ENCODE measurements around the gene RNF144B. TPM values are rescaled to one million over a fixed set of nuclear protein-coding genes. Genes with fewer than 3 reads are reported as not detected.

The RNF144B gene
- polyA plus RNA-seq, 2 of the 4 experiments (the other 2 are of a cell fraction), result 0.36 to 0.49 TPM

DNA sequence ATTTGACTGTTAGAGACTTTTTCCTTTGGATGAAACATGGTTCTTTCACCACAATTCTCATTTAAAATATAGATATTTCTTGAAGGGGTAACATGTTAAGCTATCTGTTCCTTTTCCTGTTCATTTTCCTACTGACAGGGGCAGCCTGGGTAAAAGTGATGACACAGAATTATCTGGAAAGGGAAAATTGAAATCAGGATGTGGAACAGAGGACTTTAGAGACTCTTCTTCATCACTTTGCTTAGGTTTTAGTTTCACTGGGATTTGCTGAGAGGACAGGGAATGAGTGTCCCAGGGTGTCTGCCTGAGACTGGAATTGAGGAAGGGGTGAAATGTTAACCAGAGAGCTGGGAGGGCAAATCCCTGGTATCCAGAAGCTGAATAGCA lies 116.0 kb downstream of the RNF144B start:
- ChIA-PET POLR2A (no interaction called here), CTCF (interaction anchor here (0.6 to 8.1 kb wide), 30 partner anchors 8 to 1342 kb away, joined by 3 to 79 read pairs (median 4); partner anchors contain the start of gene RNF144B)
- no peak overlapping the region for H3K4me3 ChIP-seq
- peak overlapping the region; percentile 67 to 80 for H3K27ac ChIP-seq
- FAIRE-seq (no peak), DNase-seq (ENCODE audit: low read depth in 1 of 2, low spot score in 1 of 2) (no peak), ATAC-seq (no peak)
- no peaks in the 10 kb centered on the region for H3K4me1 ChIP-seq
- peak overlapping the region; percentile 66 for H3K4me2 ChIP-seq
- TF ChIP-seq FOXS1 (CRISPR knock-in tag; IDR thresholded peaks at IDR 0.05), result no peak
- no peak for TF ChIP-seq GATA3 (IDR thresholded peaks at IDR 0.05; ENCODE audit: borderline replicate concordance)
- TF ChIP-seq FOSB (CRISPR knock-in tag; IDR thresholded peaks at IDR 0.05), result no peak
- no peak for TF ChIP-seq FOSL2 (IDR thresholded peaks at IDR 0.05)
- TF ChIP-seq FOSL2 (CRISPR knock-in tag; IDR thresholded peaks at IDR 0.05), result no peak
- TF ChIP-seq RFX5 (IDR thresholded peaks at IDR 0.05), result no peak
- TF ChIP-seq ZNF302 (CRISPR knock-in tag; IDR thresholded peaks at IDR 0.05), result no peak
- TF ChIP-seq TFCP2L1 (CRISPR knock-in tag; IDR thresholded peaks at IDR 0.05), result no peak
- TF ChIP-seq EHF (CRISPR knock-in tag; IDR thresholded peaks at IDR 0.05), result no peak
- no peak for TF ChIP-seq CEBPB (IDR thresholded peaks at IDR 0.05)
- no peak for TF ChIP-seq HDAC2 (IDR thresholded peaks at IDR 0.05)
- no peak for TF ChIP-seq HEYL (CRISPR knock-in tag; IDR thresholded peaks at IDR 0.05)
- TF ChIP-seq ZSCAN20 (CRISPR knock-in tag; IDR thresholded peaks at IDR 0.05), result no peak
- no peaks in the 10 kb centered on the region for H3K9me3 ChIP-seq

DNA sequence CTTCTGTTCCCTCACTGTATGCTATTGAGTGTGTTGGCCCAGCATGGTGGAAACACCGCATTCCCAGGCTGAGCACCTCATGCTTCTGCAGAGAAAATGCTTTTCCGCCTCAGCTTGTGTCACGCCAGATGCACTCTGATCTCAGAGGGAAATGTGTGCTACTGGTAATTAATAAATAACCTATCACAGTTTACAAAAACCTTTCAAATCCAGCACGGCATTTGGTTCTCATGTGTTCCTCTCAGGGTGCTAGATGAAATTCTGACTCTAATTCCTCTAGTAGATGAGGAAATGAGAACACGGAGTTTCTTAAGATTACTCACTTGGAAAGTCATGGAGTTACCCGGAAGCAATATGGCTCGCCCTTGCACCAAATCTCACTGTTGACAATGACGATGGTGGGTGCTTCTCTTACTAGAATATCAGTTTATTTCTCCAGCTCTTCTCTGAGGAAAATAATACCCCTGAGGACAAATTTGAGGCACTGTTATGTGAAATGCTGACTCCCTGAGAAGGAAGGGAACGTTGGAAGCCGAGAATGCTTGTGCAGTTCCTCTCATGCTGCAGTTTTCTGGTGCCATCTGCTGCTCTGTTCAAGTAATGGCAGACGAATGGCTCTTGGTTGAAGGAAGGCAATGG lies 116.6 kb downstream of the RNF144B start:
- FAIRE-seq, result no peak
- Histone ChIP-seq H3K9me3 (no peaks in the 10 kb centered on the region), H3K4me3 (peak overlapping the region; percentile 39), H3K4me1 (no peaks in the 10 kb centered on the region), H3K27ac (peak overlapping the region; percentile 67 to 80), H3K4me2 (peak overlapping the region; percentile 66)
- POLR2A ChIA-PET, result no interaction called here
- TF ChIP-seq, protein P1, sequence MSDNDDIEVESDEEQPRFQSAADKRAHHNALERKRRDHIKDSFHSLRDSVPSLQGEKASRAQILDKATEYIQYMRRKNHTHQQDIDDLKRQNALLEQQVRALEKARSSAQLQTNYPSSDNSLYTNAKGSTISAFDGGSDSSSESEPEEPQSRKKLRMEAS (IDR thresholded peaks at IDR 0.05), result peak; percentile 18; the same call in 1 of the 2 replicates
- TF ChIP-seq, protein P2, sequence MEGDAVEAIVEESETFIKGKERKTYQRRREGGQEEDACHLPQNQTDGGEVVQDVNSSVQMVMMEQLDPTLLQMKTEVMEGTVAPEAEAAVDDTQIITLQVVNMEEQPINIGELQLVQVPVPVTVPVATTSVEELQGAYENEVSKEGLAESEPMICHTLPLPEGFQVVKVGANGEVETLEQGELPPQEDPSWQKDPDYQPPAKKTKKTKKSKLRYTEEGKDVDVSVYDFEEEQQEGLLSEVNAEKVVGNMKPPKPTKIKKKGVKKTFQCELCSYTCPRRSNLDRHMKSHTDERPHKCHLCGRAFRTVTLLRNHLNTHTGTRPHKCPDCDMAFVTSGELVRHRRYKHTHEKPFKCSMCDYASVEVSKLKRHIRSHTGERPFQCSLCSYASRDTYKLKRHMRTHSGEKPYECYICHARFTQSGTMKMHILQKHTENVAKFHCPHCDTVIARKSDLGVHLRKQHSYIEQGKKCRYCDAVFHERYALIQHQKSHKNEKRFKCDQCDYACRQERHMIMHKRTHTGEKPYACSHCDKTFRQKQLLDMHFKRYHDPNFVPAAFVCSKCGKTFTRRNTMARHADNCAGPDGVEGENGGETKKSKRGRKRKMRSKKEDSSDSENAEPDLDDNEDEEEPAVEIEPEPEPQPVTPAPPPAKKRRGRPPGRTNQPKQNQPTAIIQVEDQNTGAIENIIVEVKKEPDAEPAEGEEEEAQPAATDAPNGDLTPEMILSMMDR (IDR thresholded peaks at IDR 0.05), result peak; percentile 92
- TF ChIP-seq HOXB5 (CRISPR knock-in tag; IDR thresholded peaks at IDR 0.05) (no peak), NPAS2 (CRISPR knock-in tag; IDR thresholded peaks at IDR 0.05; ENCODE audit: borderline replicate concordance) (no peak), RAD21 (conservative IDR thresholded peaks at IDR 0.05 in 1 of 2, IDR thresholded peaks at IDR 0.05 in 1 of 2) (peak; percentile 93 to 96), MAFK (IDR thresholded peaks at IDR 0.05; ENCODE audit: partially characterized antibody) (no peak), SMC3 (IDR thresholded peaks at IDR 0.05) (peak; percentile 94)
- CTCF ChIA-PET, result interaction anchor here (0.6 to 8.1 kb wide), 31 partner anchors 8 to 1342 kb away, joined by 3 to 79 read pairs (median 4); partner anchors contain the start of gene RNF144B
- WGBS (ENCODE audit: missing lambda C conversion rate), result 21% methylated on average over 11 of the region's 11 CpGs
- ATAC-seq, result peak; percentile 93 to 95
- DNase-seq (ENCODE audit: low read depth in 1 of 2, low spot score in 1 of 2), result peak; percentile 26 to 76

DNA sequence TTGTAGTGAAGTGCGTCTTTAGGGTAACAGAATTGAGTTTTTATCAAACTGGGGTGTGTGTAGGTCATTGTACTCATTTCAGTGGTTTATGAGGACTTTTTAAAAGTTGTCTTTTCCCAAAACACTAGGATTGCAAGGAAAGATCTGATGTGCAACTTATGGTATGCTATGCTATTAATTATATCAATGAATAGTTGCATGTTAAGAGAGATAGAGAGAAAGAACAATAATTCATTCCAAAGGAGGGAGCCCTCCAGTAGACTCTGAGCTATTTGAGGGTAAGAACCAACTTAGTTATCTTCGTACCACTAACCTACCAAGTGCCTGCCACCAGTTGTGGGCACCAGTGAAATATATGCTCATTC lies 117.1 kb downstream of the RNF144B start:
- FAIRE-seq (no peak), DNase-seq (ENCODE audit: low read depth in 1 of 2, low spot score in 1 of 2) (no peak), ATAC-seq (no peak; a peak in 1 of 6 replicates)
- peak overlapping the region; percentile 39; the same call in 1 of the 3 replicates for H3K4me3 ChIP-seq
- 3% methylated on average over 2 of the region's 2 CpGs for WGBS (ENCODE audit: missing lambda C conversion rate)
- H3K4me1 ChIP-seq, result no peaks in the 10 kb centered on the region
- POLR2A ChIA-PET, result no interaction called here
- CTCF ChIA-PET, result interaction anchor here (0.6 to 8.1 kb wide), 19 partner anchors 9 to 254 kb away, joined by 3 to 79 read pairs (median 4); no protein-coding TSS in a partner anchor
- H3K27ac ChIP-seq, result no peak overlapping the region; a peak in 1 of 6 replicates
- peak overlapping the region; percentile 66; the same call in 1 of the 3 replicates for H3K4me2 ChIP-seq
- no peaks in the 10 kb centered on the region for H3K9me3 ChIP-seq
- no peak for TF ChIP-seq ZSCAN20 (CRISPR knock-in tag; IDR thresholded peaks at IDR 0.05)
- TF ChIP-seq, protein P3, sequence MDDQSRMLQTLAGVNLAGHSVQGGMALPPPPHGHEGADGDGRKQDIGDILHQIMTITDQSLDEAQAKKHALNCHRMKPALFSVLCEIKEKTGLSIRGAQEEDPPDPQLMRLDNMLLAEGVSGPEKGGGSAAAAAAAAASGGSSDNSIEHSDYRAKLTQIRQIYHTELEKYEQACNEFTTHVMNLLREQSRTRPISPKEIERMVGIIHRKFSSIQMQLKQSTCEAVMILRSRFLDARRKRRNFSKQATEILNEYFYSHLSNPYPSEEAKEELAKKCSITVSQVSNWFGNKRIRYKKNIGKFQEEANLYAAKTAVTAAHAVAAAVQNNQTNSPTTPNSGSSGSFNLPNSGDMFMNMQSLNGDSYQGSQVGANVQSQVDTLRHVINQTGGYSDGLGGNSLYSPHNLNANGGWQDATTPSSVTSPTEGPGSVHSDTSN (IDR thresholded peaks at IDR 0.05), result no peak
- no peak for TF ChIP-seq RFX5 (IDR thresholded peaks at IDR 0.05)
- no peak for TF ChIP-seq SMC3 (IDR thresholded peaks at IDR 0.05)
- TF ChIP-seq, protein P2 (IDR thresholded peaks at IDR 0.05), result no peak; the same call in 2 of the 3 replicates
- TF ChIP-seq, protein P4, sequence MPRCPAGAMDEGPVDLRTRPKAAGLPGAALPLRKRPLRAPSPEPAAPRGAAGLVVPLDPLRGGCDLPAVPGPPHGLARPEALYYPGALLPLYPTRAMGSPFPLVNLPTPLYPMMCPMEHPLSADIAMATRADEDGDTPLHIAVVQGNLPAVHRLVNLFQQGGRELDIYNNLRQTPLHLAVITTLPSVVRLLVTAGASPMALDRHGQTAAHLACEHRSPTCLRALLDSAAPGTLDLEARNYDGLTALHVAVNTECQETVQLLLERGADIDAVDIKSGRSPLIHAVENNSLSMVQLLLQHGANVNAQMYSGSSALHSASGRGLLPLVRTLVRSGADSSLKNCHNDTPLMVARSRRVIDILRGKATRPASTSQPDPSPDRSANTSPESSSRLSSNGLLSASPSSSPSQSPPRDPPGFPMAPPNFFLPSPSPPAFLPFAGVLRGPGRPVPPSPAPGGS (IDR thresholded peaks at IDR 0.05), result no peak
- TF ChIP-seq MAZ (IDR thresholded peaks at IDR 0.05; ENCODE audit: borderline replicate concordance, low read depth, low read length), result no peak
- no peak for TF ChIP-seq CHD4 (IDR thresholded peaks at IDR 0.05; ENCODE audit: borderline replicate concordance)
- no peak for TF ChIP-seq PHF8 (IDR thresholded peaks at IDR 0.05; ENCODE audit: borderline replicate concordance, low read depth)
- no peak for TF ChIP-seq GATA3 (IDR thresholded peaks at IDR 0.05; ENCODE audit: borderline replicate concordance)
- TF ChIP-seq KDM1A (IDR thresholded peaks at IDR 0.05; ENCODE audit: low read depth), result no peak
- TF ChIP-seq FOSB (CRISPR knock-in tag; IDR thresholded peaks at IDR 0.05), result no peak
- TF ChIP-seq, protein P5, sequence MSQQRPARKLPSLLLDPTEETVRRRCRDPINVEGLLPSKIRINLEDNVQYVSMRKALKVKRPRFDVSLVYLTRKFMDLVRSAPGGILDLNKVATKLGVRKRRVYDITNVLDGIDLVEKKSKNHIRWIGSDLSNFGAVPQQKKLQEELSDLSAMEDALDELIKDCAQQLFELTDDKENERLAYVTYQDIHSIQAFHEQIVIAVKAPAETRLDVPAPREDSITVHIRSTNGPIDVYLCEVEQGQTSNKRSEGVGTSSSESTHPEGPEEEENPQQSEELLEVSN (IDR thresholded peaks at IDR 0.05; ENCODE audit: borderline replicate concordance, low read depth), result no peak
